ENCODE measurements around the gene TACC2.

TACC2 gene

GRCh38 chr10:122164815-122165483 is 176.0 kb downstream of the TACC2 start:
- FAIRE-seq (no peak), DNase-seq (ENCODE audit: insufficient read length, low spot score) (no peak)

GRCh38 chr10:122165484-122166276 is 176.7 kb downstream of the TACC2 start:
- TF ChIP-seq CTCF (IDR thresholded peaks at IDR 0.05; ENCODE audit: insufficient read depth, missing control alignments): no peak
- FAIRE-seq (no peak), DNase-seq (ENCODE audit: insufficient read length, low spot score) (no peak)

More at GRCh38 chr10:122164815-122165483, 176.0 kb downstream of the TACC2 start:
- no peak for TF ChIP-seq CTCF (IDR thresholded peaks at IDR 0.05; ENCODE audit: insufficient read depth, missing control alignments)

GRCh38 chr10:122168101-122168500 is 179.1 kb downstream of the TACC2 start:
- no peak for DNase-seq (ENCODE audit: insufficient read length, low spot score)
- FAIRE-seq: no peak
- TF ChIP-seq CTCF (IDR thresholded peaks at IDR 0.05; ENCODE audit: insufficient read depth, missing control alignments): no peak

GRCh38 chr10:122168598-122169394 is 179.8 kb downstream of the TACC2 start:
- DNase-seq (ENCODE audit: insufficient read length, low spot score): no peak
- no peak for TF ChIP-seq CTCF (IDR thresholded peaks at IDR 0.05; ENCODE audit: insufficient read depth, missing control alignments)
- no peak for FAIRE-seq

GRCh38 chr10:122170802-122171201 is 181.8 kb downstream of the TACC2 start:
- DNase-seq (ENCODE audit: insufficient read length, low spot score): no peak
- FAIRE-seq: no peak

More at GRCh38 chr10:122170802-122171201, 181.8 kb downstream of the TACC2 start:
- TF ChIP-seq CTCF (IDR thresholded peaks at IDR 0.05; ENCODE audit: insufficient read depth, missing control alignments): no peak

Measured in D721Med (cell line).